Upper lobe of left lung (tissue), 4 donors: ENCODE results near the gene NMT2.

Source experiments
- CTCF ChIP-seq, 6 experiments: fragments of 450-650 bp in 4 of 6; fragments of 200-600 bp in 2 of 6; sonication (generic) in 2 of 6; IDR thresholded peaks; one replicate each; pipeline ENCODE4 v1.5.1; 2016 to 2019; ENCODE audit warnings: antibody characterized with exemption in 6 of 6
- POLR2AphosphoS5 ChIP-seq, 2 donors: sonication (generic); formaldehyde crosslinking; IDR thresholded peaks; one replicate each; pipeline ENCODE4 v1.5.1; 2017; ENCODE audit warnings: antibody characterized with exemption in 2 of 2

- TF ChIP-seq CTCF (IDR thresholded peaks at IDR 0.05), result no peak
- no peak for TF ChIP-seq POLR2AphosphoS5 (IDR thresholded peaks at IDR 0.05)
Observed at GRCh38 chr10:15060638-15061037, 107.9 kb downstream of the NMT2 start.
